A673 (cell line): Measurements from ENCODE around the gene CFAP61. TPM values are rescaled to one million over a fixed set of nuclear protein-coding genes. Genes with fewer than 3 reads are reported as not detected.

Experiments
- BruUV-seq: library from RNA; stranded (reverse); fragments of 400-500 nt; replicated peaks from 2 replicates; lab custom pipeline; 2021; lab: Mats Ljungman, UMichigan
- CTCF ChIA-PET: fragments of 300-600 bp; sonication (Branson Sonifier 250); formaldehyde crosslinking; loops from one replicate; lab custom pipeline; 2022; ENCODE audit warnings: antibody characterized with exemption; lab: Charles Lee
- POLR2A ChIA-PET: fragments of 300-600 bp; sonication (Branson Sonifier 250); formaldehyde crosslinking; loops from one replicate; lab custom pipeline; 2022; ENCODE audit warnings: antibody characterized with exemption; ENCODE audit not compliant: low non-redundant PET; lab: Charles Lee
- DNase-seq: peaks from one replicate; pipeline ENCODE4 v3.0.0-alpha.2; 2015; ENCODE audit warnings: low spot score
- H3K27ac ChIP-seq: fragments of 200-600 bp; sonication (generic); 2 replicates; pipeline ENCODE4 v1.5.1; 2016; ENCODE audit warnings: mixed run types, low read depth, mild to moderate bottlenecking, mixed read lengths, antibody characterized with exemption, low read length; ENCODE audit not compliant: poor library complexity, severe bottlenecking
- H3K27me3 ChIP-seq: fragments of 200-600 bp; sonication (generic); replicated peaks from 2 replicates; pipeline ENCODE4 v1.6.1; 2017; ENCODE audit warnings: mixed run types, low read depth, mild to moderate bottlenecking, mixed read lengths, antibody characterized with exemption, low read length; ENCODE audit not compliant: insufficient read depth, poor library complexity
- H3K36me3 ChIP-seq: fragments of 200-600 bp; sonication (generic); 2 replicates; pipeline ENCODE4 v1.6.1; 2016; ENCODE audit warnings: mixed run types, mild to moderate bottlenecking, mixed read lengths, antibody characterized with exemption, low read length; ENCODE audit not compliant: insufficient read depth, poor library complexity, severe bottlenecking
- H3K4me1 ChIP-seq: fragments of 200-600 bp; sonication (generic); 2 replicates; pipeline ENCODE4 v1.6.1; 2017; ENCODE audit warnings: mixed run types, mild to moderate bottlenecking, mixed read lengths, antibody characterized with exemption, low read length; ENCODE audit not compliant: insufficient read depth, poor library complexity, severe bottlenecking
- H3K4me3 ChIP-seq: fragments of 200-600 bp; sonication (generic); 2 replicates; pipeline ENCODE4 v1.5.1; 2016; ENCODE audit warnings: low read depth, mixed run types, mild to moderate bottlenecking, mixed read lengths, low read length; ENCODE audit not compliant: poor library complexity, severe bottlenecking
- H3K9me3 ChIP-seq: fragments of 200-600 bp; sonication (generic); 2 replicates; pipeline ENCODE4 v1.6.1; 2016; ENCODE audit warnings: mixed run types, low read depth, mild to moderate bottlenecking, mixed read lengths, antibody characterized with exemption, low read length; ENCODE audit not compliant: poor library complexity, severe bottlenecking
- EZH2 ChIP-seq: fragments of 200-600 bp; sonication (generic); IDR thresholded peaks from 2 replicates; pipeline ENCODE4 v1.6.1; 2017; ENCODE audit warnings: borderline replicate concordance, low read depth, mild to moderate bottlenecking, mixed read lengths, antibody characterized with exemption, low read length; ENCODE audit not compliant: poor library complexity, severe bottlenecking
- intact Hi-C: fragments of 100-400 bp; cut with micrococcal nuclease; formaldehyde crosslinking; loops from one replicate; pipeline ENCODE4 v1.10.0; 2022; ENCODE audit not compliant: unreplicated experiment
- total RNA-seq: library from RNA; stranded (reverse); gene quantifications from 2 replicates; pipeline ENCODE4 v1.2.3, GENCODE V29; 2021
- TF ChIP-seq, protein P1 (sequence below): fragments of 300-800, 200-600 bp; sonication (generic); conservative IDR thresholded peaks from 2 replicates; pipeline ENCODE4 v1.5.1; 2017; ENCODE audit warnings: low read depth, mild to moderate bottlenecking, antibody characterized with exemption, low read length, moderate library complexity, mixed read lengths

The CFAP61 gene
- total RNA-seq, 1 experiment from 2014 or later: not detected

- H3K36me3 ChIP-seq: no peaks in the 10 kb centered on the region
- H3K27me3 ChIP-seq: peaks cover 30% of the 10 kb centered on the region
- H3K9me3 ChIP-seq: peaks cover 5% of the 10 kb centered on the region
- POLR2A ChIA-PET: no interaction called here
- CTCF ChIA-PET: no interaction called here
- no peaks in the 10 kb centered on the region for H3K4me1 ChIP-seq
- no peak for DNase-seq
- H3K27ac ChIP-seq: no peak overlapping the region
- intact Hi-C loops: no loop called here
- BruUV-seq: no TSS peak
- no peak overlapping the region for H3K4me3 ChIP-seq
- TF ChIP-seq EZH2: no peak
- TF ChIP-seq, protein P1, sequence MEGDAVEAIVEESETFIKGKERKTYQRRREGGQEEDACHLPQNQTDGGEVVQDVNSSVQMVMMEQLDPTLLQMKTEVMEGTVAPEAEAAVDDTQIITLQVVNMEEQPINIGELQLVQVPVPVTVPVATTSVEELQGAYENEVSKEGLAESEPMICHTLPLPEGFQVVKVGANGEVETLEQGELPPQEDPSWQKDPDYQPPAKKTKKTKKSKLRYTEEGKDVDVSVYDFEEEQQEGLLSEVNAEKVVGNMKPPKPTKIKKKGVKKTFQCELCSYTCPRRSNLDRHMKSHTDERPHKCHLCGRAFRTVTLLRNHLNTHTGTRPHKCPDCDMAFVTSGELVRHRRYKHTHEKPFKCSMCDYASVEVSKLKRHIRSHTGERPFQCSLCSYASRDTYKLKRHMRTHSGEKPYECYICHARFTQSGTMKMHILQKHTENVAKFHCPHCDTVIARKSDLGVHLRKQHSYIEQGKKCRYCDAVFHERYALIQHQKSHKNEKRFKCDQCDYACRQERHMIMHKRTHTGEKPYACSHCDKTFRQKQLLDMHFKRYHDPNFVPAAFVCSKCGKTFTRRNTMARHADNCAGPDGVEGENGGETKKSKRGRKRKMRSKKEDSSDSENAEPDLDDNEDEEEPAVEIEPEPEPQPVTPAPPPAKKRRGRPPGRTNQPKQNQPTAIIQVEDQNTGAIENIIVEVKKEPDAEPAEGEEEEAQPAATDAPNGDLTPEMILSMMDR: no peak
Observed at GRCh38 chr20:20312562-20312961, 260.2 kb downstream of the CFAP61 start.

DNA sequence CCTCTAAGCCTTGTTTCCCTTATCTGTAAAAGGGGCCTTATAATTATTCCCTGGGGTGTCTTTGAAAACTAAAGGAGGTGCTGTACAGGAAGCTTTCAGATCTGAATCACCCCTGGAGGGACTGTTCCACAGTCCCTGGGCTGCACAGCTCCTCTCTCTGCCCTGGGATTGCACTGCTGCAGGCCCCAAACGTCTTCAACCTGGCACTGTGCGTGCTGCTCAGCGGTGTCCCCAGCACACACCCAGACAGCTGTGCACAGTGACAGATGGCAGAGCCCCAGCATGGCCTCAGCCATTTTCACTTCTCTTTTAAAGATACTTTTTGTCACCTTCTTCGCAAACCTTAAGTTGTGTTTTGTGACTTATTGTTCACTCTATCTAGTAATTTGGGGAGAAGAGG is 264.9 kb downstream of the CFAP61 start:
- no peak for TF ChIP-seq EZH2
- TF ChIP-seq, protein P1: no peak
- Histone ChIP-seq H3K4me1 (no peaks in the 10 kb centered on the region), H3K27me3 (peaks cover under 1% of the 10 kb centered on the region), H3K27ac (no peak overlapping the region), H3K4me3 (no peak overlapping the region), H3K36me3 (no peaks in the 10 kb centered on the region), H3K9me3 (peaks cover under 1% of the 10 kb centered on the region)
- ChIA-PET POLR2A (no interaction called here), CTCF (no interaction called here)
- BruUV-seq: no TSS peak
- peak; percentile 3 for DNase-seq
- intact Hi-C loops: no loop called here

DNA sequence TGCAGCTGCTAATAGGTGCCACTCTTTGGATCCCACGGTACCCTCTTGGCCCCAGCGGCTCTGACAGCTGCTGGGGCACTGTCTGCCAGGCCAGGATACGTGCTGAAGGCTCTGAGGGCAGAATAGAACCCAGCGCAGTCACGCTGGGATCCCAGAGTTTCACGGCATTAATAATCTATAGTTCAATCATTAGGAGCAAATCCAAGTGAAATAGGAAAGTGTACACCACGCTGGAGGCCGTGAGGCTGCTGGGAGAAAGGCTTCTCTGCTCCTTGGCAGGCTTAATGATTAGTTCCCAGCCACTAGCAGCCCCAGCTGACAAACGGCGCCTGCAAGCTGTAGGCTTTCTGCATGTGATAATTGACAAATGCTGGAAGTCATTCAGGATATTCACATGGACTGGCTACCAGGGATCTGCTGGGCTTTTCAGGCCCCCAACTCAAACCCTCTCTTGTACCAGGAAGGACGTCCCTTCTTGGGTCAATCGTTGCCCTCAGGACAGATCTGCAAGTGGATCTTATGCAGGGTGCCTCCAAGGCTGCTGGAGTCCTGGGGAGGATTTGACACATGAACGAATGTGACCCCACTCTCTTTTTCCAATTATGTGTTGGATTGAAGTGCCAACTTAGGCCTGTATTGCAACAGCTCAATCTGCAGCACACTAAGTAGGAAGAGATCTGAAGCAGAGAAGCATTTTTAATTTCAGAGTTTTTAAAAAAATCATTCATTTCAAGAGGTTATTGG is 265.5 kb downstream of the CFAP61 start:
- Histone ChIP-seq H3K4me1 (no peaks in the 10 kb centered on the region), H3K36me3 (no peaks in the 10 kb centered on the region), H3K9me3 (no peaks in the 10 kb centered on the region), H3K4me3 (no peak overlapping the region), H3K27ac (no peak overlapping the region), H3K27me3 (no peaks in the 10 kb centered on the region)
- no peak for DNase-seq
- ChIA-PET CTCF (no interaction called here), POLR2A (no interaction called here)
- intact Hi-C loops: no loop called here
- no peak for TF ChIP-seq EZH2
- TF ChIP-seq, protein P1: no peak
- BruUV-seq: no TSS peak
